Measurements from ENCODE around the gene RASSF1.

DNA sequence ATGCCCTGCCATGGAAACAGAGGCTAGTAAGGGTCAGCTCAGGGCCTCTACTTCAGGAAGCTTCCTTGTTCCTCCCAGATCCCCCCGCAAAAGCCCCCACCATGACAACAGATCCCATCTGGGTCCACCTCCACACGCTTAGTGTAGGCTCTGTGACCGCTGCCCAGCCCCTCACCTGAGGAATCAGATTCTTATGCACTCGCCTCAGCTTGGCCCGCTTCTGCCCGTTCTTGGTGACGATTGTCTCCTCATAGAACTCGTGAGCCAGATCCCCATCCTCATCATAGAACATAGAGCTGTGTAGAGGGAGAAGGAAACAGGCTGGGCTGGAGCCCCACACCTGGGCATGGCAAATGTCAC is 14.5 kb downstream of the RASSF1 start:
- TF ChIP-seq MXI1 (IDR thresholded peaks at IDR 0.05; ENCODE audit: borderline replicate concordance, low read depth, low read length) = no peak
- TF ChIP-seq NFE2L2 (IDR thresholded peaks at IDR 0.05; ENCODE audit: low read depth, low read length) = no peak
- TF ChIP-seq POLR2A (IDR thresholded peaks at IDR 0.05; ENCODE audit: low read depth, low read length) = no peak
- TF ChIP-seq MAFK (IDR thresholded peaks at IDR 0.05; ENCODE audit: low read depth, low read length) = no peak
- no peak for TF ChIP-seq SMC3 (IDR thresholded peaks at IDR 0.05; ENCODE audit: low read depth, low read length)
- TF ChIP-seq BHLHE40 (IDR thresholded peaks at IDR 0.05; ENCODE audit: low read depth, low read length) = no peak
- TF ChIP-seq, protein P1, sequence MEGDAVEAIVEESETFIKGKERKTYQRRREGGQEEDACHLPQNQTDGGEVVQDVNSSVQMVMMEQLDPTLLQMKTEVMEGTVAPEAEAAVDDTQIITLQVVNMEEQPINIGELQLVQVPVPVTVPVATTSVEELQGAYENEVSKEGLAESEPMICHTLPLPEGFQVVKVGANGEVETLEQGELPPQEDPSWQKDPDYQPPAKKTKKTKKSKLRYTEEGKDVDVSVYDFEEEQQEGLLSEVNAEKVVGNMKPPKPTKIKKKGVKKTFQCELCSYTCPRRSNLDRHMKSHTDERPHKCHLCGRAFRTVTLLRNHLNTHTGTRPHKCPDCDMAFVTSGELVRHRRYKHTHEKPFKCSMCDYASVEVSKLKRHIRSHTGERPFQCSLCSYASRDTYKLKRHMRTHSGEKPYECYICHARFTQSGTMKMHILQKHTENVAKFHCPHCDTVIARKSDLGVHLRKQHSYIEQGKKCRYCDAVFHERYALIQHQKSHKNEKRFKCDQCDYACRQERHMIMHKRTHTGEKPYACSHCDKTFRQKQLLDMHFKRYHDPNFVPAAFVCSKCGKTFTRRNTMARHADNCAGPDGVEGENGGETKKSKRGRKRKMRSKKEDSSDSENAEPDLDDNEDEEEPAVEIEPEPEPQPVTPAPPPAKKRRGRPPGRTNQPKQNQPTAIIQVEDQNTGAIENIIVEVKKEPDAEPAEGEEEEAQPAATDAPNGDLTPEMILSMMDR (conservative IDR thresholded peaks at IDR 0.05; ENCODE audit: low read depth, low read length) = no peak
- TF ChIP-seq, protein P2, sequence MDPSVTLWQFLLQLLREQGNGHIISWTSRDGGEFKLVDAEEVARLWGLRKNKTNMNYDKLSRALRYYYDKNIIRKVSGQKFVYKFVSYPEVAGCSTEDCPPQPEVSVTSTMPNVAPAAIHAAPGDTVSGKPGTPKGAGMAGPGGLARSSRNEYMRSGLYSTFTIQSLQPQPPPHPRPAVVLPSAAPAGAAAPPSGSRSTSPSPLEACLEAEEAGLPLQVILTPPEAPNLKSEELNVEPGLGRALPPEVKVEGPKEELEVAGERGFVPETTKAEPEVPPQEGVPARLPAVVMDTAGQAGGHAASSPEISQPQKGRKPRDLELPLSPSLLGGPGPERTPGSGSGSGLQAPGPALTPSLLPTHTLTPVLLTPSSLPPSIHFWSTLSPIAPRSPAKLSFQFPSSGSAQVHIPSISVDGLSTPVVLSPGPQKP (IDR thresholded peaks at IDR 0.05; ENCODE audit: borderline replicate concordance, low read depth, low read length) = no peak
- TF ChIP-seq, protein P3, sequence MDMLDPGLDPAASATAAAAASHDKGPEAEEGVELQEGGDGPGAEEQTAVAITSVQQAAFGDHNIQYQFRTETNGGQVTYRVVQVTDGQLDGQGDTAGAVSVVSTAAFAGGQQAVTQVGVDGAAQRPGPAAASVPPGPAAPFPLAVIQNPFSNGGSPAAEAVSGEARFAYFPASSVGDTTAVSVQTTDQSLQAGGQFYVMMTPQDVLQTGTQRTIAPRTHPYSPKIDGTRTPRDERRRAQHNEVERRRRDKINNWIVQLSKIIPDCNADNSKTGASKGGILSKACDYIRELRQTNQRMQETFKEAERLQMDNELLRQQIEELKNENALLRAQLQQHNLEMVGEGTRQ (IDR thresholded peaks at IDR 0.05; ENCODE audit: low read depth, low read length) = no peak
- no peak for TF ChIP-seq MAZ (IDR thresholded peaks at IDR 0.05; ENCODE audit: borderline replicate concordance, low read depth, low read length)

Measured in IMR-90 (cell line).